Mesendoderm (in vitro differentiated cells): ENCODE results near the gene EPN2.
"Not testable (repeated sequence)": the region's sequence is repeated elsewhere in the genome, so short reads cannot be mapped to it uniquely, and the experiment has no call there.

Source experiments
- DNase-seq: peaks from one replicate; pipeline ENCODE4 v3.0.0; 2013
- H2AK5ac ChIP-seq: 2 replicates; pipeline ENCODE4 v1.6.1; 2013; ENCODE audit warnings: low read length, inconsistent platforms
- H2BK120ac ChIP-seq: 2 replicates; pipeline ENCODE4 v1.6.1; 2013; ENCODE audit warnings: low read depth, mild to moderate bottlenecking, low read length, moderate library complexity, mixed read lengths
- H2BK15ac ChIP-seq: replicated peaks from 2 replicates; pipeline ENCODE4 v1.6.1; 2013; ENCODE audit warnings: low read depth, mild to moderate bottlenecking, moderate library complexity
- H2BK5ac ChIP-seq: 2 replicates; pipeline ENCODE4 v1.6.1; 2013; ENCODE audit warnings: low read length, inconsistent platforms
- H3K18ac ChIP-seq: 2 replicates; pipeline ENCODE4 v1.6.1; 2013; ENCODE audit warnings: mild to moderate bottlenecking, low read length, mixed read lengths
- H3K23ac ChIP-seq: one replicate; pipeline ENCODE4 v1.6.1; 2013; ENCODE audit warnings: low read length
- H3K27ac ChIP-seq: 2 replicates; pipeline ENCODE4 v1.5.1; 2013; ENCODE audit warnings: low read depth, mild to moderate bottlenecking, inconsistent platforms, low read length, moderate library complexity
- H3K27me3 ChIP-seq: 2 replicates; pipeline ENCODE4 v1.6.1; 2013; ENCODE audit warnings: low read length, control low read depth, mild to moderate bottlenecking, inconsistent platforms; ENCODE audit not compliant: insufficient read depth, poor library complexity
- H3K36me3 ChIP-seq: 2 replicates; pipeline ENCODE4 v1.6.1; 2013; ENCODE audit warnings: low read length, inconsistent platforms; ENCODE audit not compliant: control insufficient read depth, insufficient read depth
- H3K4ac ChIP-seq: one replicate; pipeline ENCODE4 v1.6.1; 2013; ENCODE audit warnings: low read depth, mild to moderate bottlenecking, low read length, moderate library complexity
- H3K4me1 ChIP-seq: 2 replicates; pipeline ENCODE4 v1.6.1; 2013; ENCODE audit warnings: low read depth, low read length, inconsistent platforms; ENCODE audit not compliant: control insufficient read depth
- H3K4me2 ChIP-seq: 2 replicates; pipeline ENCODE4 v1.6.1; 2013; ENCODE audit warnings: low read length
- H3K4me3 ChIP-seq: 2 replicates; pipeline ENCODE4 v1.5.1; 2013; ENCODE audit warnings: mild to moderate bottlenecking, low read length
- H3K56ac ChIP-seq: one replicate; pipeline ENCODE4 v1.6.1; 2013; ENCODE audit warnings: low read length
- H3K79me1 ChIP-seq: 2 replicates; pipeline ENCODE4 v1.6.1; 2013; ENCODE audit warnings: low read length, inconsistent platforms
- H3K79me2 ChIP-seq: 2 replicates; pipeline ENCODE4 v1.6.1; 2013; ENCODE audit warnings: mild to moderate bottlenecking, low read length; ENCODE audit not compliant: control insufficient read depth, insufficient read depth
- H3K9ac ChIP-seq: 2 replicates; pipeline ENCODE4 v1.6.1; 2013; ENCODE audit warnings: low read length, inconsistent platforms
- H4K5ac ChIP-seq: one replicate; pipeline ENCODE4 v1.6.1; 2013; ENCODE audit warnings: low read length
- H4K8ac ChIP-seq: one replicate; pipeline ENCODE4 v1.6.1; 2013; ENCODE audit warnings: low read depth, mild to moderate bottlenecking, control low read depth, low read length, moderate library complexity
- WGBS: extraction: QIAGEN DNeasy Blood & Tissue Kit; methylation state at CpG from one replicate; pipeline ENCODE4 v1.1.7; 2013; ENCODE audit warnings: low lambda C conversion rate, missing lambda C conversion rate; ENCODE audit not compliant: insufficient coverage; ENCODE audit errors: extremely low coverage; 5-methylcytosine and 5-hydroxymethylcytosine counted together

The EPN2 gene

GRCh38 chr17:19202448-19202847, 34.7 kb upstream of the EPN2 start:
- H3K23ac ChIP-seq, H3K27me3 ChIP-seq, H4K5ac ChIP-seq, H3K27ac ChIP-seq, H3K56ac ChIP-seq, H3K79me1 ChIP-seq, H3K79me2 ChIP-seq, H2BK15ac ChIP-seq, H3K4me1 ChIP-seq, H3K4ac ChIP-seq, H4K8ac ChIP-seq, DNase-seq, H3K36me3 ChIP-seq, H2BK5ac ChIP-seq, H2AK5ac ChIP-seq, H3K18ac ChIP-seq, H3K9ac ChIP-seq, H3K4me3 ChIP-seq, H2BK120ac ChIP-seq, H3K4me2 ChIP-seq: not testable (repeated sequence)
- no CpG with 5 or more reads among the region's 20 CpGs for WGBS

- H4K8ac ChIP-seq, H3K36me3 ChIP-seq, H3K4me1 ChIP-seq, H3K4me2 ChIP-seq, H3K4ac ChIP-seq, H2BK15ac ChIP-seq, H3K23ac ChIP-seq, H2BK5ac ChIP-seq, H3K56ac ChIP-seq, H4K5ac ChIP-seq, H3K27me3 ChIP-seq, H2AK5ac ChIP-seq, H2BK120ac ChIP-seq, H3K9ac ChIP-seq, DNase-seq, H3K4me3 ChIP-seq, H3K79me1 ChIP-seq, H3K79me2 ChIP-seq, H3K18ac ChIP-seq, H3K27ac ChIP-seq: not testable (repeated sequence)
- WGBS, result no CpG with 5 or more reads among the region's 3 CpGs
Observed at GRCh38 chr17:19203429-19203828, 33.7 kb upstream of the EPN2 start.

GRCh38 chr17:19215074-19215860, 21.9 kb upstream of the EPN2 start:
- no CpG with 5 or more reads among the region's 67 CpGs for WGBS

GRCh38 chr17:19216148-19216926, 20.8 kb upstream of the EPN2 start:
- not testable (repeated sequence) for H3K18ac ChIP-seq, H3K4me3 ChIP-seq, H2BK15ac ChIP-seq, H3K23ac ChIP-seq, H3K79me1 ChIP-seq, H3K36me3 ChIP-seq, H2BK120ac ChIP-seq, H3K27ac ChIP-seq, H4K5ac ChIP-seq, H3K4me1 ChIP-seq, H3K9ac ChIP-seq, H2BK5ac ChIP-seq, H3K4ac ChIP-seq, H3K27me3 ChIP-seq, H3K4me2 ChIP-seq, DNase-seq, H3K56ac ChIP-seq, H2AK5ac ChIP-seq, H4K8ac ChIP-seq, H3K79me2 ChIP-seq
- WGBS, result no CpG with 5 or more reads among the region's 13 CpGs

More at GRCh38 chr17:19215074-19215860, 21.9 kb upstream of the EPN2 start:
- not testable (repeated sequence) for H3K4me1 ChIP-seq, H4K8ac ChIP-seq, H3K18ac ChIP-seq, H3K9ac ChIP-seq, H3K27me3 ChIP-seq, H3K56ac ChIP-seq, H3K79me1 ChIP-seq, H4K5ac ChIP-seq, H3K4ac ChIP-seq, H3K4me3 ChIP-seq, H3K79me2 ChIP-seq, H2BK15ac ChIP-seq, H2AK5ac ChIP-seq, H3K36me3 ChIP-seq, H3K27ac ChIP-seq, H2BK5ac ChIP-seq, DNase-seq, H3K4me2 ChIP-seq, H3K23ac ChIP-seq, H2BK120ac ChIP-seq

GRCh38 chr17:19218914-19219313, 18.3 kb upstream of the EPN2 start:
- no CpG with 5 or more reads among the region's 2 CpGs for WGBS

More at GRCh38 chr17:19218914-19219313, 18.3 kb upstream of the EPN2 start:
- H3K27ac ChIP-seq, H3K4ac ChIP-seq, H3K4me3 ChIP-seq, H2BK120ac ChIP-seq, H3K79me2 ChIP-seq, H3K4me1 ChIP-seq, H3K79me1 ChIP-seq, H3K9ac ChIP-seq, H3K56ac ChIP-seq, H2BK5ac ChIP-seq, H3K36me3 ChIP-seq, H3K23ac ChIP-seq, H4K5ac ChIP-seq, H3K18ac ChIP-seq, H2BK15ac ChIP-seq, H2AK5ac ChIP-seq, H3K4me2 ChIP-seq, H3K27me3 ChIP-seq, DNase-seq, H4K8ac ChIP-seq: not testable (repeated sequence)
